HEK293 (cell line): ENCODE results near the gene FCN3.
A peak's percentile ranks its signal among the peaks of the same experiment; 100 is the strongest.

ENCODE experiments used
- YY1 ChIP-seq: fragments of 450-650 bp; formaldehyde crosslinking; IDR thresholded peaks from 2 replicates; pipeline ENCODE4 v1.5.1; 2018; ENCODE audit warnings: missing biosample characterization, missing genetic modification characterization
- ZNF10 ChIP-seq: fragments of 450-650 bp; formaldehyde crosslinking; IDR thresholded peaks from 2 replicates; pipeline ENCODE4 v1.5.1; 2017; ENCODE audit warnings: missing biosample characterization, missing genetic modification characterization
- ZNF768 ChIP-seq: fragments of 450-650 bp; formaldehyde crosslinking; IDR thresholded peaks from 2 replicates; pipeline ENCODE4 v1.5.1; 2018; ENCODE audit warnings: missing biosample characterization, mild to moderate bottlenecking, missing genetic modification characterization
- TF ChIP-seq, protein P1 (sequence below): fragments of 450-650 bp; formaldehyde crosslinking; IDR thresholded peaks from 2 replicates; pipeline ENCODE4 v1.5.1; 2016; ENCODE audit warnings: missing biosample characterization, missing genetic modification characterization
- TF ChIP-seq, protein P2 (sequence below): fragments of 450-650 bp; formaldehyde crosslinking; IDR thresholded peaks from 2 replicates; pipeline ENCODE4 v1.5.1; 2016; ENCODE audit warnings: missing biosample characterization, missing genetic modification characterization
- TF ChIP-seq, protein P3 (sequence below): fragments of 450-650 bp; formaldehyde crosslinking; IDR thresholded peaks from 2 replicates; pipeline ENCODE4 v1.5.1; 2017; ENCODE audit warnings: missing biosample characterization, missing genetic modification characterization
- TF ChIP-seq, protein P4 (sequence below): fragments of 450-650 bp; formaldehyde crosslinking; IDR thresholded peaks from 2 replicates; pipeline ENCODE4 v1.5.1; 2016; ENCODE audit warnings: missing biosample characterization, missing genetic modification characterization

DNA sequence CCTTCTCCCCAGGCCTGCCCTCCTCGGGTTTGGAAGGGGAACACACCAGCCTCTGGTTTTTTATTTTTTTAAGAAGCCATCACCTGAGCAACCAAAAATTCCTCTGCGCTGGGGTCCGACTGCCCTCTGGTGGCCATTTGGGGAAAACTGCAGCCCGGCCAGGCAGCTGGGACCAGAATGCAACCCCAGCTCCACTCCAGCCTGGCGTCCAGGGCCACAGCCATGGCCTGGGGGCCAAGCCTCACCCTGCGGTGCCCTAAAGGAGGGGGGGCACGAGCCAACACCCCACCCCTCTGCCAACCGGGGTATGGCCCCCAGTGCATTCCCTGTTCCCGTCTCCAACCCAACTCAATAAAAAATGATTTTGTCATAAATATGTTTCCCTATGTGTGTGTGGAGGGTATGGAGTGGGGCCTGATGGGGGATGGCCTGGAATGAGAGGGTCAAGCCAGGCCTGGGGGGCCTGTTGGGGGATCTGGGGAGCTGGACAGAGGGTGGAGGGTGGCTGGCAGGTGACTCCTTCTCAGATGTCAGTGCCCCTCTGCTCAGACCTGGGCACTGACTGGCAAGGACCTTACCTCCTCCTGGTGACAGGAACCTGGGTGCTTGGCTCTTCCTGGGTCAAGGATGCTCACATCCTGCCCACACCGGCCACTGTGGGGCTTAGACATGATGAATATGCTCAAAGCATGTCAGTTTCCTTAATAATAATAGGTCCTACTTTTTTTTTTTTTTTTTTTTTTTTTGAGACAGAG lies 21.0 kb upstream of the FCN3 start:
- TF ChIP-seq, protein P1, sequence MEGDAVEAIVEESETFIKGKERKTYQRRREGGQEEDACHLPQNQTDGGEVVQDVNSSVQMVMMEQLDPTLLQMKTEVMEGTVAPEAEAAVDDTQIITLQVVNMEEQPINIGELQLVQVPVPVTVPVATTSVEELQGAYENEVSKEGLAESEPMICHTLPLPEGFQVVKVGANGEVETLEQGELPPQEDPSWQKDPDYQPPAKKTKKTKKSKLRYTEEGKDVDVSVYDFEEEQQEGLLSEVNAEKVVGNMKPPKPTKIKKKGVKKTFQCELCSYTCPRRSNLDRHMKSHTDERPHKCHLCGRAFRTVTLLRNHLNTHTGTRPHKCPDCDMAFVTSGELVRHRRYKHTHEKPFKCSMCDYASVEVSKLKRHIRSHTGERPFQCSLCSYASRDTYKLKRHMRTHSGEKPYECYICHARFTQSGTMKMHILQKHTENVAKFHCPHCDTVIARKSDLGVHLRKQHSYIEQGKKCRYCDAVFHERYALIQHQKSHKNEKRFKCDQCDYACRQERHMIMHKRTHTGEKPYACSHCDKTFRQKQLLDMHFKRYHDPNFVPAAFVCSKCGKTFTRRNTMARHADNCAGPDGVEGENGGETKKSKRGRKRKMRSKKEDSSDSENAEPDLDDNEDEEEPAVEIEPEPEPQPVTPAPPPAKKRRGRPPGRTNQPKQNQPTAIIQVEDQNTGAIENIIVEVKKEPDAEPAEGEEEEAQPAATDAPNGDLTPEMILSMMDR = peak; percentile 91
- no peak for TF ChIP-seq YY1 (tag by site-specific recombination)
- TF ChIP-seq, protein P2, sequence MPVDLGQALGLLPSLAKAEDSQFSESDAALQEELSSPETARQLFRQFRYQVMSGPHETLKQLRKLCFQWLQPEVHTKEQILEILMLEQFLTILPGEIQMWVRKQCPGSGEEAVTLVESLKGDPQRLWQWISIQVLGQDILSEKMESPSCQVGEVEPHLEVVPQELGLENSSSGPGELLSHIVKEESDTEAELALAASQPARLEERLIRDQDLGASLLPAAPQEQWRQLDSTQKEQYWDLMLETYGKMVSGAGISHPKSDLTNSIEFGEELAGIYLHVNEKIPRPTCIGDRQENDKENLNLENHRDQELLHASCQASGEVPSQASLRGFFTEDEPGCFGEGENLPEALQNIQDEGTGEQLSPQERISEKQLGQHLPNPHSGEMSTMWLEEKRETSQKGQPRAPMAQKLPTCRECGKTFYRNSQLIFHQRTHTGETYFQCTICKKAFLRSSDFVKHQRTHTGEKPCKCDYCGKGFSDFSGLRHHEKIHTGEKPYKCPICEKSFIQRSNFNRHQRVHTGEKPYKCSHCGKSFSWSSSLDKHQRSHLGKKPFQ (tag by site-specific recombination) = no peak
- TF ChIP-seq ZNF10 = peak; percentile 77; the same call in 1 of the 2 replicates
- TF ChIP-seq, protein P3, sequence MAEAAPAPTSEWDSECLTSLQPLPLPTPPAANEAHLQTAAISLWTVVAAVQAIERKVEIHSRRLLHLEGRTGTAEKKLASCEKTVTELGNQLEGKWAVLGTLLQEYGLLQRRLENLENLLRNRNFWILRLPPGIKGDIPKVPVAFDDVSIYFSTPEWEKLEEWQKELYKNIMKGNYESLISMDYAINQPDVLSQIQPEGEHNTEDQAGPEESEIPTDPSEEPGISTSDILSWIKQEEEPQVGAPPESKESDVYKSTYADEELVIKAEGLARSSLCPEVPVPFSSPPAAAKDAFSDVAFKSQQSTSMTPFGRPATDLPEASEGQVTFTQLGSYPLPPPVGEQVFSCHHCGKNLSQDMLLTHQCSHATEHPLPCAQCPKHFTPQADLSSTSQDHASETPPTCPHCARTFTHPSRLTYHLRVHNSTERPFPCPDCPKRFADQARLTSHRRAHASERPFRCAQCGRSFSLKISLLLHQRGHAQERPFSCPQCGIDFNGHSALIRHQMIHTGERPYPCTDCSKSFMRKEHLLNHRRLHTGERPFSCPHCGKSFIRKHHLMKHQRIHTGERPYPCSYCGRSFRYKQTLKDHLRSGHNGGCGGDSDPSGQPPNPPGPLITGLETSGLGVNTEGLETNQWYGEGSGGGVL = no peak
- TF ChIP-seq, protein P4, sequence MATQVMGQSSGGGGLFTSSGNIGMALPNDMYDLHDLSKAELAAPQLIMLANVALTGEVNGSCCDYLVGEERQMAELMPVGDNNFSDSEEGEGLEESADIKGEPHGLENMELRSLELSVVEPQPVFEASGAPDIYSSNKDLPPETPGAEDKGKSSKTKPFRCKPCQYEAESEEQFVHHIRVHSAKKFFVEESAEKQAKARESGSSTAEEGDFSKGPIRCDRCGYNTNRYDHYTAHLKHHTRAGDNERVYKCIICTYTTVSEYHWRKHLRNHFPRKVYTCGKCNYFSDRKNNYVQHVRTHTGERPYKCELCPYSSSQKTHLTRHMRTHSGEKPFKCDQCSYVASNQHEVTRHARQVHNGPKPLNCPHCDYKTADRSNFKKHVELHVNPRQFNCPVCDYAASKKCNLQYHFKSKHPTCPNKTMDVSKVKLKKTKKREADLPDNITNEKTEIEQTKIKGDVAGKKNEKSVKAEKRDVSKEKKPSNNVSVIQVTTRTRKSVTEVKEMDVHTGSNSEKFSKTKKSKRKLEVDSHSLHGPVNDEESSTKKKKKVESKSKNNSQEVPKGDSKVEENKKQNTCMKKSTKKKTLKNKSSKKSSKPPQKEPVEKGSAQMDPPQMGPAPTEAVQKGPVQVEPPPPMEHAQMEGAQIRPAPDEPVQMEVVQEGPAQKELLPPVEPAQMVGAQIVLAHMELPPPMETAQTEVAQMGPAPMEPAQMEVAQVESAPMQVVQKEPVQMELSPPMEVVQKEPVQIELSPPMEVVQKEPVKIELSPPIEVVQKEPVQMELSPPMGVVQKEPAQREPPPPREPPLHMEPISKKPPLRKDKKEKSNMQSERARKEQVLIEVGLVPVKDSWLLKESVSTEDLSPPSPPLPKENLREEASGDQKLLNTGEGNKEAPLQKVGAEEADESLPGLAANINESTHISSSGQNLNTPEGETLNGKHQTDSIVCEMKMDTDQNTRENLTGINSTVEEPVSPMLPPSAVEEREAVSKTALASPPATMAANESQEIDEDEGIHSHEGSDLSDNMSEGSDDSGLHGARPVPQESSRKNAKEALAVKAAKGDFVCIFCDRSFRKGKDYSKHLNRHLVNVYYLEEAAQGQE (tag by site-specific recombination) = no peak
- no peak for TF ChIP-seq ZNF768 (tag by site-specific recombination)
